ENCODE results near the gene OR52N5. TPM values are rescaled to one million over a fixed set of nuclear protein-coding genes. Genes with fewer than 3 reads are reported as not detected.

OR52N5 gene
- total and polyA plus RNA-seq, 9 of the 15 experiments (the other 6 are each of a cell fraction or from before 2014, with no cell fraction given) = not detected

GRCh38 chr11:5808500-5809121 lies 25.5 kb upstream of the OR52N5 start, which contains the start of gene OR52N2 (continued):
- TF ChIP-seq, protein P1, sequence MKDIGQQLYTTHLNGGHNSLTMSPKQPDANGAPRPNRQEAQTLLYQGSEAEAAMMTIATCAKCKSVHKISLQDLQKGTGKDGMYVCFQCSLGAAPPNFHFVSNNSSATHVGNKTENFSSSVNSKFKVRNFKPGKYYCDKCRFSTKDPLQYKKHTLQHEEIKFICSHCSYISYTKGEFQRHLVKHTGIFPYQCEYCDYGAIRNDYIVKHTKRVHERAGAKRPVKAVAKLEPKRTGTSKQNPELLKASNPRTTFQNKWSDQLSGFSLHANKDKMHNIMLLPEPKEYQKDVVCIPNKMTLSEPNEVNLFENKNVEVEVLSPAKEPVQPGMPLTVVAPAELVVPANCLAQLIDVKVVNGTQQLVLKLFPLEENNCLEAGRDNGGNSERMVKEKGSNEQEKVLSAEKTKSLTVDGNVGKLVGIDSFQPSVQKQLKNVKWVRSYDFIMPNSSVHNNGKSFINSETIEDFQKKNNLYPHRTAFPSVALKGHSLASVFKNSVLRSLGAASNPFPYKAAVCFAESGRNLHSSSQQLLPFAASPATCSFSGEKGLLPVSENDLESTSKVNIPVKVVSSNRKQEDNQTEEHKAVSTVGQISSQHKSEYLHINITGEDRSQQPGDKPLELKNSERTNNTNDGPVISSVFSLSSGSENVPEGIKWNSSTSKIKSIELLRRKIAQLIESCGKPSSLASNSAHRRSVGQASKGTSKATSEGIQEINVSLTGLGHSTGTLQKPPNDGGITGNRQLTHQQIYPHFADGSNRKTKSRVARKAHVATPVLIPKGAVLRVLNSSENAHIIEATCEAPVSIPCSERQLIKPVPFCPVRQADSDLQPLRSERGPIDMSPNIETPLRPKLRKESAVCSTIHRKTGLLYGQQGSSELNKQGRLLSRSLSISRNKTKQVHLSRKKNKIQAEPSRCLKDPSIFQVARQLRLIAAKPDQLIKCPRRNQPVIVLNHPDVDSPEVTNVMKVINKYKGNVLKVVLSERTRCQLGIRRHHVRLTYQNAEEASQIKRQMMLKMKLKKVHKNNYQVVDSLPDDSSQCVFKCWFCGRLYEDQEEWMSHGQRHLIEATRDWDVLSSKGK (CRISPR knock-in tag; IDR thresholded peaks at IDR 0.05) = no peak
- TF ChIP-seq SMC3 (conservative IDR thresholded peaks at IDR 0.05; ENCODE audit: insufficient read depth, low read depth, low read length) (peak; percentile 45; the same call in 1 of the 2 replicates), GATA2 (CRISPR knock-in tag; IDR thresholded peaks at IDR 0.05) (no peak), AFF4 (CRISPR knock-in tag; IDR thresholded peaks at IDR 0.05) (no peak), HLTF (IDR thresholded peaks at IDR 0.05) (no peak), ZBTB33 (CRISPR knock-in tag; IDR thresholded peaks at IDR 0.05) (peak; percentile 74), CBX2 (IDR thresholded peaks at IDR 0.05; ENCODE audit: insufficient read depth, low read length, poor library complexity, severe bottlenecking) (no peak), PRMT5 (CRISPR knock-in tag; IDR thresholded peaks at IDR 0.05) (no peak), HNRNPH1 (optimal IDR thresholded peaks at IDR 0.05; ENCODE audit: low read depth, low read length) (no peak), STAT5A (IDR thresholded peaks at IDR 0.05; ENCODE audit: borderline replicate concordance, low read length) (no peak), RAD21 (CRISPR knock-in tag; conservative IDR thresholded peaks at IDR 0.05 in 1 of 2, IDR thresholded peaks at IDR 0.05 in 1 of 2) (peak; percentile 26 to 68; a peak in 3 of 4 replicates)
- TF ChIP-seq, protein P2, sequence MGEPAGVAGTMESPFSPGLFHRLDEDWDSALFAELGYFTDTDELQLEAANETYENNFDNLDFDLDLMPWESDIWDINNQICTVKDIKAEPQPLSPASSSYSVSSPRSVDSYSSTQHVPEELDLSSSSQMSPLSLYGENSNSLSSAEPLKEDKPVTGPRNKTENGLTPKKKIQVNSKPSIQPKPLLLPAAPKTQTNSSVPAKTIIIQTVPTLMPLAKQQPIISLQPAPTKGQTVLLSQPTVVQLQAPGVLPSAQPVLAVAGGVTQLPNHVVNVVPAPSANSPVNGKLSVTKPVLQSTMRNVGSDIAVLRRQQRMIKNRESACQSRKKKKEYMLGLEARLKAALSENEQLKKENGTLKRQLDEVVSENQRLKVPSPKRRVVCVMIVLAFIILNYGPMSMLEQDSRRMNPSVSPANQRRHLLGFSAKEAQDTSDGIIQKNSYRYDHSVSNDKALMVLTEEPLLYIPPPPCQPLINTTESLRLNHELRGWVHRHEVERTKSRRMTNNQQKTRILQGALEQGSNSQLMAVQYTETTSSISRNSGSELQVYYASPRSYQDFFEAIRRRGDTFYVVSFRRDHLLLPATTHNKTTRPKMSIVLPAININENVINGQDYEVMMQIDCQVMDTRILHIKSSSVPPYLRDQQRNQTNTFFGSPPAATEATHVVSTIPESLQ (CRISPR knock-in tag; IDR thresholded peaks at IDR 0.05) = no peak
- TF ChIP-seq, protein P3, sequence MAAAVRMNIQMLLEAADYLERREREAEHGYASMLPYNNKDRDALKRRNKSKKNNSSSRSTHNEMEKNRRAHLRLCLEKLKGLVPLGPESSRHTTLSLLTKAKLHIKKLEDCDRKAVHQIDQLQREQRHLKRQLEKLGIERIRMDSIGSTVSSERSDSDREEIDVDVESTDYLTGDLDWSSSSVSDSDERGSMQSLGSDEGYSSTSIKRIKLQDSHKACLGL (CRISPR knock-in tag; IDR thresholded peaks at IDR 0.05; ENCODE audit: borderline replicate concordance, poor library complexity, severe bottlenecking) = no peak

Data from K562 (cell line).